ENCODE measurements around the gene C12orf54.

C12orf54 gene

DNA sequence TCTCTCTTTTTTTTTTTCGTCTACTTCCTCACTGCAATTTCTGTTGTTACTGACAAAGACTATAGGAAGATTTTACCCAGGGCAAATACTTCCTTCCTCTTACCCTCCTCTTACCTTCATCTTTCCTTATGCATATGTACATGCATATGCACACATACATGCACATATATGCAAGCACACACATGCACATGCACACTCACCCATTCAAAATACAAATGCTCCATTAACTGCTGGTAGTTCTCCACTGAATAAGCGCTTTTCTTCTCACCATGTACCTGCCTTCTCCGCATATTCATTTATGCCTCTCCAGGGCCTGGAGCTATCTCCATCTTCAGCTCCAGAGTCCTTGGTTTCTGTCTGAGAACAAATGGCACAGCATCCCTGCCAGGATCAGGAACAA, 632 bp downstream of the C12orf54 start:
- Histone ChIP-seq H3K4me2 (ENCODE audit: low read length, poor library complexity, severe bottlenecking) (no peak overlapping the region), H4K8ac (ENCODE audit: low read length) (no peak overlapping the region), H3K14ac (ENCODE audit: low read length in 2 of 2) (no peak overlapping the region), H3K27ac (ENCODE audit: low read length, poor library complexity, severe bottlenecking) (no peak overlapping the region), H3K18ac (ENCODE audit: low read depth in 1 of 2, low read length in 2 of 2) (no peak overlapping the region), H3K4ac (ENCODE audit: low read depth in 1 of 2, low read length in 2 of 2) (no peak overlapping the region), H2BK15ac (ENCODE audit: low read depth, poor library complexity, severe bottlenecking) (no peak overlapping the region), H3K36me3 (ENCODE audit: control insufficient read depth in 1 of 2, insufficient read depth in 2 of 2, low read depth in 1 of 2, low read length in 2 of 2) (no peaks in the 10 kb centered on the region), H3K27me3 (ENCODE audit: control insufficient read depth in 1 of 2, insufficient read depth in 1 of 2, low read length in 2 of 2) (peaks cover 7 to 11% of the 10 kb centered on the region in 2 experiments), H3K9me3 (ENCODE audit: control insufficient read depth, low read length) (no peaks in the 10 kb centered on the region), H3K9ac (ENCODE audit: low read length) (no peak overlapping the region), H4K91ac (ENCODE audit: low read length) (no peak overlapping the region), H2BK12ac (ENCODE audit: low read length in 2 of 2) (no peak overlapping the region), H2AK5ac (ENCODE audit: low read length, severe bottlenecking) (no peak overlapping the region), H2AFZ (ENCODE audit: low read depth, low read length) (no peak overlapping the region), H2BK120ac (ENCODE audit: low read depth, low read length) (no peak overlapping the region), H3K4me3 (ENCODE audit: insufficient read depth in 1 of 2, low read depth in 1 of 2, low read length in 2 of 2) (no peak overlapping the region), H3K23ac (ENCODE audit: low read length in 2 of 2) (no peak overlapping the region), H3K79me1 (replicated peaks; ENCODE audit: low read length, poor library complexity, severe bottlenecking) (no peaks in the 10 kb centered on the region), H2BK5ac (ENCODE audit: low read depth, low read length, poor library complexity, severe bottlenecking) (no peak overlapping the region), H3K4me1 (ENCODE audit: control insufficient read depth, insufficient read depth, low read depth, low read length) (no peaks in the 10 kb centered on the region)
- no peak for DNase-seq
- WGBS: 72% methylated on average over 3 of the region's 3 CpGs

- H2AK5ac ChIP-seq (ENCODE audit: low read length, severe bottlenecking): no peak overlapping the region
- no peak for DNase-seq
- H3K4me2 ChIP-seq (ENCODE audit: low read length, poor library complexity, severe bottlenecking): no peak overlapping the region
- WGBS: 7% methylated on average over 2 of the region's 2 CpGs
- H4K8ac ChIP-seq (ENCODE audit: low read length): no peak overlapping the region
- H2BK15ac ChIP-seq (ENCODE audit: low read depth, poor library complexity, severe bottlenecking): no peak overlapping the region
- no peaks in the 10 kb centered on the region for H3K79me1 ChIP-seq (replicated peaks; ENCODE audit: low read length, poor library complexity, severe bottlenecking)
- no peak overlapping the region for H4K91ac ChIP-seq (ENCODE audit: low read length)
- H3K4me1 ChIP-seq (ENCODE audit: control insufficient read depth, insufficient read depth, low read depth, low read length): no peaks in the 10 kb centered on the region
- H2AFZ ChIP-seq (ENCODE audit: low read depth, low read length): no peak overlapping the region
- H2BK5ac ChIP-seq (ENCODE audit: low read depth, low read length, poor library complexity, severe bottlenecking): no peak overlapping the region
- H3K18ac ChIP-seq (ENCODE audit: low read depth in 1 of 2, low read length in 2 of 2): no peak overlapping the region
- H2BK12ac ChIP-seq (ENCODE audit: low read length in 2 of 2): no peak overlapping the region
- no peak overlapping the region for H3K23ac ChIP-seq (ENCODE audit: low read length in 2 of 2)
- no peaks in the 10 kb centered on the region for H3K36me3 ChIP-seq (ENCODE audit: control insufficient read depth in 1 of 2, insufficient read depth in 2 of 2, low read depth in 1 of 2, low read length in 2 of 2)
- no peak overlapping the region for H3K9ac ChIP-seq (ENCODE audit: low read length)
- H3K4ac ChIP-seq (ENCODE audit: low read depth in 1 of 2, low read length in 2 of 2): no peak overlapping the region
- H3K27me3 ChIP-seq (ENCODE audit: control insufficient read depth in 1 of 2, insufficient read depth in 1 of 2, low read length in 2 of 2): peaks cover 7 to 11% of the 10 kb centered on the region in 2 experiments
- no peak overlapping the region for H3K14ac ChIP-seq (ENCODE audit: low read length in 2 of 2)
- no peaks in the 10 kb centered on the region for H3K9me3 ChIP-seq (ENCODE audit: control insufficient read depth, low read length)
- H3K27ac ChIP-seq (ENCODE audit: low read length, poor library complexity, severe bottlenecking): no peak overlapping the region
- no peak overlapping the region for H2BK120ac ChIP-seq (ENCODE audit: low read depth, low read length)
- H3K4me3 ChIP-seq (ENCODE audit: insufficient read depth in 1 of 2, low read depth in 1 of 2, low read length in 2 of 2): no peak overlapping the region
Observed at GRCh38 chr12:48486261-48486660, 4.0 kb downstream of the C12orf54 start.

DNA sequence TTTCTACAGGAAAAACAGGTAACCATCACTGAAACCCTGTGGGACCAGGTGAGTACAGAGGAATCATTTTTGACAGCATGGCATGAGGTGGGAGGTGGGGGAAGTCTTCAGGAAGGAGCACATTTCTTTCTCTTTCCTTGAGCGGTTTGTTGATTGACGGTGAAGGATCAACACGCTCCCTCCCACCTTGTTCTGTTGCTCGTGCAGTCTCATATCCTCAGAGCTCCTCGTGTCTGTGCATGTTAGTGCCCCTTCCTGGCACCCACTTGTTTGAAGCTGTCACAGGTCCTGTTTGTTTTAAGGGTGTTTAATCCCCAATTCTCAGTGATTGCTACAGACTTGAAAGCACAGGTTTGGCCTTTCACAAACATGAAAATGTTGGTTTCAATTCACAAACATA, 4.4 kb downstream of the C12orf54 start:
- H3K9ac ChIP-seq (ENCODE audit: low read length): no peak overlapping the region
- H2BK12ac ChIP-seq (ENCODE audit: low read length in 2 of 2): no peak overlapping the region
- H4K91ac ChIP-seq (ENCODE audit: low read length): no peak overlapping the region
- H3K4me2 ChIP-seq (ENCODE audit: low read length, poor library complexity, severe bottlenecking): no peak overlapping the region
- H3K18ac ChIP-seq (ENCODE audit: low read depth in 1 of 2, low read length in 2 of 2): no peak overlapping the region
- H3K36me3 ChIP-seq (ENCODE audit: control insufficient read depth in 1 of 2, insufficient read depth in 2 of 2, low read depth in 1 of 2, low read length in 2 of 2): no peaks in the 10 kb centered on the region
- H2AFZ ChIP-seq (ENCODE audit: low read depth, low read length): no peak overlapping the region
- H3K79me1 ChIP-seq (replicated peaks; ENCODE audit: low read length, poor library complexity, severe bottlenecking): no peaks in the 10 kb centered on the region
- H3K4me3 ChIP-seq (ENCODE audit: insufficient read depth in 1 of 2, low read depth in 1 of 2, low read length in 2 of 2): no peak overlapping the region
- H3K27me3 ChIP-seq (ENCODE audit: control insufficient read depth in 1 of 2, insufficient read depth in 1 of 2, low read length in 2 of 2): peaks cover 7 to 14% of the 10 kb centered on the region in 2 experiments
- H4K8ac ChIP-seq (ENCODE audit: low read length): no peak overlapping the region
- H3K4me1 ChIP-seq (ENCODE audit: control insufficient read depth, insufficient read depth, low read depth, low read length): no peaks in the 10 kb centered on the region
- H3K14ac ChIP-seq (ENCODE audit: low read length in 2 of 2): no peak overlapping the region
- 78% methylated on average over 5 of the region's 5 CpGs for WGBS
- H3K27ac ChIP-seq (ENCODE audit: low read length, poor library complexity, severe bottlenecking): no peak overlapping the region
- H3K23ac ChIP-seq (ENCODE audit: low read length in 2 of 2): no peak overlapping the region
- no peak overlapping the region for H2BK5ac ChIP-seq (ENCODE audit: low read depth, low read length, poor library complexity, severe bottlenecking)
- no peak for DNase-seq
- H2BK120ac ChIP-seq (ENCODE audit: low read depth, low read length): no peak overlapping the region
- no peak overlapping the region for H2AK5ac ChIP-seq (ENCODE audit: low read length, severe bottlenecking)
- no peaks in the 10 kb centered on the region for H3K9me3 ChIP-seq (ENCODE audit: control insufficient read depth, low read length)
- no peak overlapping the region for H3K4ac ChIP-seq (ENCODE audit: low read depth in 1 of 2, low read length in 2 of 2)
- H2BK15ac ChIP-seq (ENCODE audit: low read depth, poor library complexity, severe bottlenecking): no peak overlapping the region

DNA sequence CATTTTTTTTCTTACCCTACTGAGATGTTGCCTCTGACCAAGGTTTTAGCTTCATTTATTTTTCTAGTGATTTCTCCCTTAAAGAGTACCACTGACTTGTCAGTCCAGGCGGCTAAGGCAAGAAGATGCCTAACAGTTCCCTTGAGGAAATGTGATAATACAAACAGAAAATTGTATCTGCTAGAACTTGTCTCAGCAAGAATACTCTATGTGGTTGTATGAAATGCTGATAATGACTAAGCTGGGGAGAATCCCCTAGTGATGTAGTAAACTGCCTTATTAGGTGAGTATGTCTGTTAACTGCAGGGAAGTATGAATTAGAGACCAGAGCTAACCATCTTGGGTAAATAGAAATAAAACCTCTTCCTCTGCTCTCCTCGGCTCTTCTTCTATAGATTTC, 6.7 kb downstream of the C12orf54 start:
- H3K27me3 ChIP-seq (ENCODE audit: control insufficient read depth in 1 of 2, insufficient read depth in 1 of 2, low read length in 2 of 2): peaks cover 16 to 21% of the 10 kb centered on the region in 2 experiments
- H2BK120ac ChIP-seq (ENCODE audit: low read depth, low read length): no peak overlapping the region
- no peak overlapping the region for H3K4me2 ChIP-seq (ENCODE audit: low read length, poor library complexity, severe bottlenecking)
- no peak overlapping the region for H2BK12ac ChIP-seq (ENCODE audit: low read length in 2 of 2)
- no peaks in the 10 kb centered on the region for H3K36me3 ChIP-seq (ENCODE audit: control insufficient read depth in 1 of 2, insufficient read depth in 2 of 2, low read depth in 1 of 2, low read length in 2 of 2)
- no peak overlapping the region for H3K23ac ChIP-seq (ENCODE audit: low read length in 2 of 2)
- H3K4me3 ChIP-seq (ENCODE audit: insufficient read depth in 1 of 2, low read depth in 1 of 2, low read length in 2 of 2): no peak overlapping the region
- no peak overlapping the region for H2BK15ac ChIP-seq (ENCODE audit: low read depth, poor library complexity, severe bottlenecking)
- no peak overlapping the region for H3K4ac ChIP-seq (ENCODE audit: low read depth in 1 of 2, low read length in 2 of 2)
- H3K4me1 ChIP-seq (ENCODE audit: control insufficient read depth, insufficient read depth, low read depth, low read length): no peaks in the 10 kb centered on the region
- H2AK5ac ChIP-seq (ENCODE audit: low read length, severe bottlenecking): no peak overlapping the region
- no peak overlapping the region for H4K91ac ChIP-seq (ENCODE audit: low read length)
- H3K14ac ChIP-seq (ENCODE audit: low read length in 2 of 2): no peak overlapping the region
- H3K9me3 ChIP-seq (ENCODE audit: control insufficient read depth, low read length): no peaks in the 10 kb centered on the region
- WGBS: 70% methylated on average over 2 of the region's 2 CpGs
- H3K18ac ChIP-seq (ENCODE audit: low read depth in 1 of 2, low read length in 2 of 2): no peak overlapping the region
- no peak overlapping the region for H4K8ac ChIP-seq (ENCODE audit: low read length)
- H3K79me1 ChIP-seq (replicated peaks; ENCODE audit: low read length, poor library complexity, severe bottlenecking): no peaks in the 10 kb centered on the region
- H2BK5ac ChIP-seq (ENCODE audit: low read depth, low read length, poor library complexity, severe bottlenecking): no peak overlapping the region
- H3K27ac ChIP-seq (ENCODE audit: low read length, poor library complexity, severe bottlenecking): no peak overlapping the region
- DNase-seq: peak; percentile 6
- no peak overlapping the region for H3K9ac ChIP-seq (ENCODE audit: low read length)
- H2AFZ ChIP-seq (ENCODE audit: low read depth, low read length): no peak overlapping the region
